Measurements from ENCODE around the gene CAMSAP2.

Gene CAMSAP2

GRCh38 chr1:200897259-200897658, 158.6 kb downstream of the CAMSAP2 start:
- DNase-seq (ENCODE audit: low spot score): no peak

- no peak for DNase-seq (ENCODE audit: low spot score)
Measured at GRCh38 chr1:200899015-200899386, 160.3 kb downstream of the CAMSAP2 start.

DNA sequence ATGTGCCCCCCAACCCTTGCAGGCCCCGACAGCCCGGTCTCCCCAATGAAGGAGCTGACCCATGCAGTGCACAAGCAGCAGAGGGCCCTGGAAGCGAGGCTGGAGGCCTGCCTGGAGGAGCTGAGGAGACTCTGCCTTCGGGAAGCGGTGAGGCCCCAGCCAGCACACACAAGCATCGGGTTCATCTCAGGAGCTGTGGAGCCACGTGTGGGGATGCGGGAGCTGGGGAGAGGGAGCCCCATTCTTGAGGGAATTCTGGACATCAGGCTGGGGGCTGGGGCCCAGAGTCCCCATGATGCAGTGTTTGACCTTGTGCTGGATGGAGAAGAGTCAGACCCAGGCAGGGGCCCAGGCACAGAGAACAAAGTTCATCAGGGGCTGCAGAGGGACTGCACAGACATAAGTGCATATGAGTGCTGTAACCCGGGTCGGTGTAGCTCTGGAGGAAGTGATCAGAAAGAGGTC, 160.8 kb downstream of the CAMSAP2 start:
- DNase-seq (ENCODE audit: low spot score): peak; percentile 46

DNA sequence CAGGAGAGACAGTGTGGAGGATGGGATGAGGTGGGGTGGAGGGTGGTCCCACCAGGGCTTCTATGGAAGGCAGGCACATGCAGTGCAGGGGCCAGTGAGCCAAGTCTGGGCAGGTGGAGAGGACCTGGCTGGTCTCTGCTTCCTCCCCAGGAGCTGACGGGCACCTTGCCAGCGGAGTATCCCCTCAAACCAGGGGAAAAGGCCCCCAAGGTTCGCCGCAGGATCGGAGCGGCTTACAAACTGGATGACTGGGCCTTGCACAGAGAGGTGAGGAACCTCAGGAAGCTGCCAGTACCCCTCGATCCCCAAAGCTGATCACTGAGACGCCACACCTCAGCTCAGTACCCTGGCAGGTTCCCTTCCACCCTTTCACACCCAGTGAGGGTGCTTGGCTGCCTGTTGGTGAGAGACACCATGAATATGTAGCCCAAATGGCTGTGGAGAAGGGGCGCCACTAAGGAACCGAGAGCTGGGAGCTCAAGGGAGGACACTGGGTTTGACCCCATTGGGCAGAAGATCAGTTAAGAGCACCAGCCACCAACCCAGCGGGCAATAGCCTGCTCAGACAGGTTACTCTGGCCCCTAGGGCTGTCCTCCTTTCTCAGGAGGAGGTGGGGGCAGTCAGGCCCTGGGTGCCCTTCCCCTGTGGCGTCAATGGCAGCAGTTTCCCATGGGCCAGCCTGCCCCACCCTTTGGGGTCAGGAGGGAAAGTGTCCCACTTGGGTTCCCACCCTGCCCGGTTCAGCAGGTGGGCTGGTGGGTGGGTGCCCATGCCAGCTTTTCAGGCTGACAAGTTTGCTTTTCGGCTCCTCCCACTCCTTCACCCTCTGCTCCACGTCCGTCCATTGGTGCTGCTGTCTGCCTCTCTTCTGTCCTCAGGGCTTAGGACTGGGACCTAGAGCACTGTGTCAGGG, 161.5 kb downstream of the CAMSAP2 start:
- no peak for DNase-seq (ENCODE audit: low spot score)

GRCh38 chr1:200900877-200901276, 162.2 kb downstream of the CAMSAP2 start:
- no peak for DNase-seq (ENCODE audit: low spot score)

DNA sequence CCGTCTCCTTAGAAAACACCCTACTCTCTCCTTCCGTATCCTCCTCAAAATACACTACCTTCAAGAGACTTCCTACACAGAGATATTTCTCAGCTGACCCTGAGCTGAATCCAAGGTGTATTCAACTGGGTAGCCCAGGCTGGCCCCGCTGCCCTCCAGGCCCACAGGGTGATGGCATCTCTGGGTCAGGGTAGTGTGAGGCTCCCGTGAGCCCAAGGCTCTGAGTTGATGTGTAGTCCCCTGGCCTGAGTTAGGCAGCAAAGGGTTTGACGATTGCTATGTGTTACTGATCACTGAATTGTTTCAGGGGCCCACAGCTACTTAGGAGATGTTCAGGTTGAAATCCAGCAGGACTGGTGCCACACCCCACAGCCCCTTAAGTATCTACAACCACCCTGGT, 162.7 kb downstream of the CAMSAP2 start:
- no peak for DNase-seq (ENCODE audit: low spot score)

DNA sequence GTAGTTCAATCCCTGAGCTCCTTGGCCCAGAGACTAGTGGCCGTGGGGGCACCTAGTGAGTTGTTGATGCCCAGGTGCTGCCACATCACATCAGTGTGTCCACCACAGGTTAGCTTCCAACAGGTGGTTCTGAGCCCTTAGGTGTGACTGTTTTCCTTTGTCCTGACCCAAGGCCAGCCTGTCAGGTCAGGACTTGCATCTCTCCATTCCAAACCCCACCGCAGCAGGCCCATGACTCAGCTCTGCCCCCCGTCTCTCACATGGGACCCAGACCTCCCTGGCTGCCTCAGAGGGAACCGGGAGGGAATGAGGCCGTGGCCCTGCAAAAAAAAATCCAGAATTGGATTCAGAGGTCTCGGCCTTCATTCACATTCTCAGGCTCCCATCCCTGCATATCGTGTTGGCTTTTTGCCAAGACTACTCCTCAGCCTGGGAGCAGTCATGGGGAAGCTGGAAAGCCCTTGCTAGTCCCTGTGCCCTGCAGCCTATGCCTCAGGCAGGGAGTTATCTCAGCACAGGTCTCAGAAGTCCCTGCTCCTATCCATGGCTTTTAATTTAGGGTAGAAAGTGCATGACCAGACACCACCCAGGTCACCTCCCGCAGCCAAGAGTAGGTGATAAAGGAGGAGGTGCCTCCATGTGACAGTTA, 163.2 kb downstream of the CAMSAP2 start:
- DNase-seq (ENCODE audit: low spot score): no peak

GRCh38 chr1:200903793-200904192, 165.1 kb downstream of the CAMSAP2 start:
- DNase-seq (ENCODE audit: low spot score): no peak

- DNase-seq (ENCODE audit: low spot score): no peak
Measured at GRCh38 chr1:200904772-200905171, 166.1 kb downstream of the CAMSAP2 start.

DNA sequence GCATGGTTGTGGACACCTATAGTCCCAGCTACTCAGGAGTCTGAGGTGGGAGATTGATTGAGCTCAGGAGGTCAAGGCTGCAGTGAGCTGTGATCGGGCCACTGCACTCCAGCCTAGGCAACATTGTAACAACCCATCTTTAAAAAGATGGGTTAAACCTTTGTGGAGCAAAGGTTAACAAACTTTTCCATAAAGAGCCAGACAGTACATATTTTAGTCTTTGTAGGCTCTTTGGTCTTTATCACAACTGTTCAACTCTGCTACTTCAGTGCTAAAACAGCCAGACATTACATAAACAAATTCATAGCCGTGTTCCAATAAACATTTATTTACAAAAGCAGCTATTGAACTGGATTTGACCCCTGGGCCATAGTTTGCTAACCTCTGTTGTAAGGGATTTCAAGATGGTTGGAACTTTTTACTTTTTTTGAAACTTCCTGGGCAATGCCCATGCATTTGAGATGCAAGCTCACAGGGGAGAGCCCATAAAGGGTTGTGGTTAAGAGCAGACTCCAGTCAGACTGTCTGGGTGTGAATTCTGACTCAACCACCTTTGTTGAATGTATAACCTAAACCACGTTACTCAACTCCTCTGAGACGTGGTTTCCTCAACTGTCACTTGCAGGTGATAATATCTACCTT, 166.8 kb downstream of the CAMSAP2 start:
- DNase-seq (ENCODE audit: low spot score): peak; percentile 45

DNA sequence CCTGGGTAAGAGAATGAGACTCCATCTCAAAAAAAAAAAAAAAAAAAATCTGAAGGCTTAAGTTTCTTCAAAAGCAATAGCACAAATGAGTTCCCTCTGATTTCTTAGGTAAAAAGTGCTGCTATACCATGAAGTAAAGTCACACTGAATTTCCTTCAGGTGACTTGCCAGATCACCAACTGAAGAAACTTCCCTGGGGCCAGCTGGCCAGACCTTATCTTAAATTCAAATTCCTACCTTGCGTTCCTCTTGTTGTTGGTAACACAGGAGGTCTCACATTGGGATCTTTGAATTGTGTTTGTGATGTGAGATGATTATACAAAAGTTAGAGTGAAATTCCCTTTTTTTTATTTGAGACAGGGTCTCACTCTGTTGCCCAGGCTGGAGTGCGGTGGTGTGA, 167.8 kb downstream of the CAMSAP2 start:
- DNase-seq (ENCODE audit: low spot score): no peak

DNA sequence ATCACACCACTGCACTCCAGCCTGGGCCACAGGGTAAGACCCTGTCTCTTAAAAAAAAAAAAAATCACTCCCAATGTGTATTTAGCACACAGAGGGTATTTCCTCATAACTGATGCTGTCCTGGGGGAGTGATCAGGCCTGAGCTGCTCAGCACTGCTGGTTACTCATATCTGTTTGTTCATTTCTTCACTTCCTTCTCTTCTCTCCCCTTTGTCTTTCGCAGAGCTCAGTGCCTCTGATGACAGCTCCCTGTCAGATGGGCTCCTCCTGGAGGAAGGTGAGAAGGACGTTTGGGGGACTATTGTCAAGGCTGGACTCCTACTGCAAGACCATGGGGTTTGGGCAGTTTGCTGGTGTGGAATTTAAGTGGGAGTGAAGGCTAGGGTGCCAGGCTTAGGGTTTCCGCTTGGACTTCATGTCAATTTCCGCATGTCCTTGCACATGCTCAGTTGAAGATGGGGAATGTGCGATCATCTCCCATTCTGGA, 169.0 kb downstream of the CAMSAP2 start:
- peak; percentile 76 for DNase-seq (ENCODE audit: low spot score)

GRCh38 chr1:200908191-200908868, 169.6 kb downstream of the CAMSAP2 start:
- no peak for DNase-seq (ENCODE audit: low spot score)

DNA sequence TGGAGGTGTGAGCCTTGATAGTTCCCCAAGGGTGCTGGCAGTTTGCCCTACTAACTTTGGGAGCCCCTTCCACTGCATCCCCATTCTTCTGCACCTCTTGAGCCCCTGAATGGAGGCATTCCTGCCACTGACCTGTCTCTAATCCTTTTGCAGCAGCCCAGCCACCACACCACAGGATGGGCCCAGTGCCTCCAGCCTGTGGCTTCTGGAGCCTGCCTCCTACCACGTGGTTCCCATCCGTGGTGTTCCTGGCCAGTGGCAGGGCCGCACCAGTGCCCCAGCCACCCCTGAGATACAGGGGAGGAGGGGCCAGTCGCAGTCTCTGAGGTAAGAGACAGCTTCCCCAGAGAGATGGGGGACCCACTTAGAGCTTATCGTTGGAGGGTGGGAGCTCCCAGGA, 170.4 kb downstream of the CAMSAP2 start:
- DNase-seq (ENCODE audit: low spot score): no peak

- DNase-seq (ENCODE audit: low spot score): no peak
Measured at GRCh38 chr1:200909757-200910239, 171.1 kb downstream of the CAMSAP2 start.
